Esophagus squamous epithelium (tissue), 4 donors: ENCODE data around the gene CPN2.

Experiments
- CTCF ChIP-seq, 6 experiments: fragments of 450-650 bp in 4 of 6; fragments of 200-600 bp in 2 of 6; sonication (generic) in 2 of 6; IDR thresholded peaks; one replicate each; pipeline ENCODE4 v1.5.1; 2016 to 2019; ENCODE audit warnings: antibody characterized with exemption in 6 of 6, mild to moderate bottlenecking in 4 of 6, moderate library complexity in 4 of 6
- POLR2A ChIP-seq, 4 donors: fragments of 450-650 bp; IDR thresholded peaks; one replicate each; pipeline ENCODE4 v1.6.1; 2017; ENCODE audit warnings: antibody characterized with exemption in 4 of 4, mild to moderate bottlenecking in 4 of 4, moderate library complexity in 3 of 4

- TF ChIP-seq CTCF (IDR thresholded peaks at IDR 0.05) (no peak), POLR2A (IDR thresholded peaks at IDR 0.05) (no peak)
These were observed 33.0 kb upstream of the CPN2 start for GRCh38 chr3:194384156-194384555.
